Activated CD4-positive, alpha-beta memory T cell treated with anti-CD3 and anti-CD28 coated beads for 36 hours (primary cell): Measurements from ENCODE around the gene LIPH. TPM values are rescaled to one million over a fixed set of nuclear protein-coding genes. Genes with fewer than 3 reads are reported as not detected.

Source experiments
- CTCF ChIA-PET: fragments of 350-600 bp; sonication (Branson Sonifier 250); formaldehyde crosslinking; loops from one replicate; lab custom pipeline; 2021; ENCODE audit warnings: antibody characterized with exemption, inconsistent platforms; lab: Charles Lee
- POLR2A ChIA-PET: fragments of 350-600 bp; sonication (Branson Sonifier 250); formaldehyde crosslinking; loops from one replicate; lab custom pipeline; 2021; ENCODE audit warnings: antibody characterized with exemption; lab: Charles Lee
- DNase-seq: peaks from one replicate; pipeline ENCODE4 v3.0.0-alpha.2; 2020
- H3K27ac Mint-ChIP-seq: one replicate; pipeline ENCODE4 v1.8.0; 2021; ENCODE audit warnings: mixed read lengths
- H3K27me3 Mint-ChIP-seq: one replicate; pipeline ENCODE4 v1.8.0; 2021; ENCODE audit warnings: mixed read lengths
- H3K36me3 Mint-ChIP-seq: one replicate; pipeline ENCODE4 v1.8.0; 2021; ENCODE audit warnings: mixed read lengths
- H3K4me1 Mint-ChIP-seq: one replicate; pipeline ENCODE4 v1.8.0; 2021; ENCODE audit warnings: low read depth, mixed read lengths
- H3K4me3 Mint-ChIP-seq: one replicate; pipeline ENCODE4 v1.8.0; 2021; ENCODE audit warnings: mild to moderate bottlenecking, mixed read lengths
- H3K9me3 Mint-ChIP-seq: one replicate; pipeline ENCODE4 v1.8.0; 2021; ENCODE audit warnings: mixed read lengths
- intact Hi-C: fragments of 100-400 bp; cut with micrococcal nuclease; formaldehyde crosslinking; loops from one replicate; pipeline ENCODE4 v1.15.1; 2023
- total RNA-seq, 2 experiments: library from RNA; stranded (reverse); gene quantifications; one replicate each; pipeline ENCODE4 v1.2.3, GENCODE V29; 2021

LIPH gene
- total RNA-seq, 2 experiments from 2014 or later, result not detected

DNA sequence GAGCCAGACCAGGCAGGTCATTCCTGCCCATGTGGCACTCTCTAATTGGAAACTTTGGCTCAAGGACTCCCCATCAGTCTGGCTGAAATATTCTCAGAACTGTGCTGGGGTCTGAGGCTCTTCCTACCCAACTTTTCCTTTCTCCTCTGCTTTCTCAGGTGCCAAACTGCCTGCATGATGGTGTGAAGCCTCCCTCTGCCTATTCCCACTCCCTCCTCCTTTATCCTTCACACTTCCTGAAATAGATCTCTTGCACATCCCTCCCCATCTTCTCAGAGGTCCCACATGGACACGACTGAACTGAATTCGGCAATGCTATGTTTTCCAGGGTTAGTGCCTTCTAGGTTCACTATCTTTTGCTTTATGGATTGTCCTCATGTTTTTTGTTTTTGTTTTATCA, 12.5 kb downstream of the LIPH start:
- no peaks in the 10 kb centered on the region for H3K36me3 Mint-ChIP-seq
- no peaks in the 10 kb centered on the region for H3K27me3 Mint-ChIP-seq
- no peak overlapping the region for H3K27ac Mint-ChIP-seq
- no peak for DNase-seq
- CTCF ChIA-PET, result no interaction called here
- no peaks in the 10 kb centered on the region for H3K9me3 Mint-ChIP-seq
- no peak overlapping the region for H3K4me3 Mint-ChIP-seq
- intact Hi-C loops, result no loop called here
- peaks cover 17% of the 10 kb centered on the region for H3K4me1 Mint-ChIP-seq
- POLR2A ChIA-PET, result no interaction called here

DNA sequence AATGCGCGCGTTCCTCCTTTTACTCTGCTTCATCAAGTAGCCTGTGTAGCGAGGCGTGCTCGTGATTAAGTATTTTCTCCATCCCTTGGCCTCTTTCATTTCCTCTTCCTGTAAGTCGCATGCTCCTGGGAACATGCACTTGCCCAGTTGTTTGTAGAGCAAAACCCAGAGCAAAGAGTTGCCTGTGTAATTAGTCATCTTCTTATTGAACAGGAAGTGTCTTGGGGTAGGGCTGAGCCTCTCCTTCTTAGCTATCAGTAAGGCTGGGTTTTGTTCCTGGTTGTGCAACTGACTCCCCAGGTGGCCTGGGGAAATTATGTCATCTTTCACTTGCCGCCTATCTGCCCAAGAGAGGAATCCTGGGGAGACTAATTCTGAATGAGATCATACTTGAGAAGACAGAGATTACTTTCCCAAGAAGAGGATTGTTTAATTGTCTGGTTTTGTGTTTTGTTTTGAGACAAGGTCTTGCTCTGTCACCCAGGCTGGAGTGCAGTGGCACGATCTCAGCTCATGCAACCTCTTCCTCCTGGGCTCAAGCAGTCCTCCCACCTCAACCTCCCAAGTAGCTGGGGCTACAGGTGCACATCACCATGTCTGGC, 14.9 kb downstream of the LIPH start:
- no peaks in the 10 kb centered on the region for H3K9me3 Mint-ChIP-seq
- H3K27me3 Mint-ChIP-seq, result no peaks in the 10 kb centered on the region
- peaks cover 17% of the 10 kb centered on the region for H3K4me1 Mint-ChIP-seq
- H3K4me3 Mint-ChIP-seq, result no peak overlapping the region
- ChIA-PET CTCF (interaction anchor here (0.6 to 1.1 kb wide), 2 partner anchors 9 to 38 kb away, joined by 3 to 5 read pairs; no protein-coding TSS in a partner anchor), POLR2A (interaction anchor here (0.9 kb wide), 1 partner anchor 16 kb away, joined by 3 read pairs; the partner anchor contains the start of gene LIPH)
- intact Hi-C loops, result no loop called here
- no peaks in the 10 kb centered on the region for H3K36me3 Mint-ChIP-seq
- H3K27ac Mint-ChIP-seq, result peak overlapping the region; percentile 72
- DNase-seq, result peak; percentile 76

GRCh38 chr3:185534511-185534910, 17.9 kb downstream of the LIPH start:
- no peaks in the 10 kb centered on the region for H3K36me3 Mint-ChIP-seq
- no peak for DNase-seq
- H3K27ac Mint-ChIP-seq, result no peak overlapping the region
- CTCF ChIA-PET, result interaction anchor here (0.9 to 1.7 kb wide), 2 partner anchors 23 to 25 kb away, joined by 3 to 4 read pairs; no protein-coding TSS in a partner anchor
- H3K27me3 Mint-ChIP-seq, result no peaks in the 10 kb centered on the region
- no peaks in the 10 kb centered on the region for H3K9me3 Mint-ChIP-seq
- POLR2A ChIA-PET, result no interaction called here
- no peak overlapping the region for H3K4me3 Mint-ChIP-seq
- H3K4me1 Mint-ChIP-seq, result peaks cover 17% of the 10 kb centered on the region
- intact Hi-C loops, result no loop called here

DNA sequence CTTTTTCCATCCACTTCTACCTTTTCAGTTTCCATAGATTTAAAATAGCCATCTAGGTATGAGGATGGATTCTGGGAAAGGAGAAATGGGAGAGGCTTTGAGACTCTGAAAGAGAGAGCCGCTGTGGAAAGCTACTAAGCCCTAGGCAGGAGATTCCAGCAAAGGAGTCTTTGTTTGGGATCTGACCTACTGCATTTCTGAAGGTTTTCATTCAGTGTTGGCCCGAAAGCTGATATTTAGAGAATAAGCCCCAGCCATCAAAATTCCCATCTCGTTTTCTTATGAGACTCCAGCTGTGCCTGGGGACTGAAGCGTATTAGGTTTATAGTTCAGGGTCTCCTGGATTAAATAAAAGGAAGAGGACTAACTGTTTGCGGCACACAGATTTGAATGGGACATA, 19.5 kb downstream of the LIPH start:
- no peak for DNase-seq
- CTCF ChIA-PET, result interaction anchor here (1.1 kb wide), 1 partner anchor 26 kb away, joined by 3 read pairs; no protein-coding TSS in a partner anchor
- intact Hi-C loops, result no loop called here
- POLR2A ChIA-PET, result no interaction called here
- no peaks in the 10 kb centered on the region for H3K36me3 Mint-ChIP-seq
- H3K27me3 Mint-ChIP-seq, result no peaks in the 10 kb centered on the region
- no peak overlapping the region for H3K4me3 Mint-ChIP-seq
- H3K4me1 Mint-ChIP-seq, result peaks cover 14% of the 10 kb centered on the region
- no peaks in the 10 kb centered on the region for H3K9me3 Mint-ChIP-seq
- no peak overlapping the region for H3K27ac Mint-ChIP-seq

- DNase-seq, result no peak
- Mint-ChIP-seq H3K27ac (no peak overlapping the region), H3K27me3 (no peaks in the 10 kb centered on the region), H3K4me1 (no peaks in the 10 kb centered on the region), H3K36me3 (no peaks in the 10 kb centered on the region), H3K4me3 (no peak overlapping the region), H3K9me3 (no peaks in the 10 kb centered on the region)
- CTCF ChIA-PET, result interaction anchor here (0.6 to 0.7 kb wide), 2 partner anchors 70 to 1086 kb away, joined by 3 to 4 read pairs; no protein-coding TSS in a partner anchor
- intact Hi-C loops, result no loop called here
- POLR2A ChIA-PET, result no interaction called here
These were observed 21.5 kb downstream of the LIPH start for GRCh38 chr3:185530856-185531255.

DNA sequence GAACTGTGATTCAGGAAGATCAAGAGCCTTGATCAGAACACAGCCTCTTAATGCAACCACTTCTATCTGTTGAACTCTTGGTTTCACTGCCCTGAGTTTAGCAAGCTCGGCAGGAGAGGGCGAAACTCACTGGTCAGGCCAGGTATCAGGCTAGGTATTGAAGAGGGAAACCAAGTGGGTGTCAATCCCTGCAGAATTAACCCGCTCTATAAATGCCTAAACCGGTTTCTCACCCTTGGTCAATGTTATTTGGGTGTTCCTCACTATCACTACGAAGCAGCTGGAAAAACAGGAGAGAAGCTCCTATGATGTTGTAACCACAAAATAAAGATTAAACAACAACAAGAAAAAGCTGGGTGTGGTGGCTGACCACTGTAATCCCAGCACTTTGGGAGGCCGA, 23.9 kb downstream of the LIPH start:
- CTCF ChIA-PET, result interaction anchor here (0.6 to 0.7 kb wide), 2 partner anchors 9 to 779 kb away, joined by 3 read pairs; no protein-coding TSS in a partner anchor
- intact Hi-C loops, result no loop called here
- DNase-seq, result no peak
- Mint-ChIP-seq H3K27ac (no peak overlapping the region), H3K4me1 (no peaks in the 10 kb centered on the region), H3K4me3 (no peak overlapping the region), H3K27me3 (peaks cover 3% of the 10 kb centered on the region), H3K9me3 (no peaks in the 10 kb centered on the region), H3K36me3 (no peaks in the 10 kb centered on the region)
- POLR2A ChIA-PET, result no interaction called here

- ChIA-PET CTCF (no interaction called here), POLR2A (no interaction called here)
- intact Hi-C loops, result no loop called here
- H3K36me3 Mint-ChIP-seq, result no peaks in the 10 kb centered on the region
- H3K27me3 Mint-ChIP-seq, result peaks cover 3% of the 10 kb centered on the region
- no peak for DNase-seq
- no peak overlapping the region for H3K27ac Mint-ChIP-seq
- no peaks in the 10 kb centered on the region for H3K4me1 Mint-ChIP-seq
- H3K9me3 Mint-ChIP-seq, result no peaks in the 10 kb centered on the region
- H3K4me3 Mint-ChIP-seq, result no peak overlapping the region
These were observed 25.0 kb downstream of the LIPH start for GRCh38 chr3:185527364-185527763.

- no peaks in the 10 kb centered on the region for H3K9me3 Mint-ChIP-seq
- no peaks in the 10 kb centered on the region for H3K4me1 Mint-ChIP-seq
- peaks cover 8% of the 10 kb centered on the region for H3K27me3 Mint-ChIP-seq
- CTCF ChIA-PET, result no interaction called here
- no peak overlapping the region for H3K4me3 Mint-ChIP-seq
- POLR2A ChIA-PET, result no interaction called here
- intact Hi-C loops, result no loop called here
- no peak overlapping the region for H3K27ac Mint-ChIP-seq
- H3K36me3 Mint-ChIP-seq, result no peaks in the 10 kb centered on the region
- DNase-seq, result no peak
These were observed 25.9 kb downstream of the LIPH start for GRCh38 chr3:185526349-185526951.

GRCh38 chr3:185521349-185522138, 30.8 kb downstream of the LIPH start:
- CTCF ChIA-PET, result interaction anchor here (0.6 kb wide), 1 partner anchor 213 kb away, joined by 3 read pairs; no protein-coding TSS in a partner anchor
- no peak for DNase-seq
- H3K36me3 Mint-ChIP-seq, result no peaks in the 10 kb centered on the region
- peaks cover 16% of the 10 kb centered on the region for H3K27me3 Mint-ChIP-seq
- no peaks in the 10 kb centered on the region for H3K4me1 Mint-ChIP-seq
- H3K4me3 Mint-ChIP-seq, result no peak overlapping the region
- no peaks in the 10 kb centered on the region for H3K9me3 Mint-ChIP-seq
- POLR2A ChIA-PET, result no interaction called here
- intact Hi-C loops, result no loop called here
- H3K27ac Mint-ChIP-seq, result no peak overlapping the region

- POLR2A ChIA-PET, result no interaction called here
These were observed 33.4 kb downstream of the LIPH start for GRCh38 chr3:185519021-185519420.

GRCh38 chr3:185517387-185518130, 34.8 kb downstream of the LIPH start:
- H3K9me3 Mint-ChIP-seq, result no peaks in the 10 kb centered on the region
- H3K27me3 Mint-ChIP-seq, result peaks cover 14% of the 10 kb centered on the region
- H3K4me1 Mint-ChIP-seq, result no peaks in the 10 kb centered on the region
- POLR2A ChIA-PET, result no interaction called here
- H3K27ac Mint-ChIP-seq, result no peak overlapping the region
- no peaks in the 10 kb centered on the region for H3K36me3 Mint-ChIP-seq
- H3K4me3 Mint-ChIP-seq, result no peak overlapping the region
- intact Hi-C loops, result no loop called here
- DNase-seq, result no peak
- CTCF ChIA-PET, result no interaction called here

More at GRCh38 chr3:185519021-185519420, 33.4 kb downstream of the LIPH start:
- no peaks in the 10 kb centered on the region for H3K4me1 Mint-ChIP-seq
- H3K27ac Mint-ChIP-seq, result no peak overlapping the region
- peaks cover 14% of the 10 kb centered on the region for H3K27me3 Mint-ChIP-seq
- intact Hi-C loops, result no loop called here
- DNase-seq, result no peak
- no peaks in the 10 kb centered on the region for H3K9me3 Mint-ChIP-seq
- H3K4me3 Mint-ChIP-seq, result no peak overlapping the region
- no peaks in the 10 kb centered on the region for H3K36me3 Mint-ChIP-seq
- CTCF ChIA-PET, result no interaction called here
